ENCODE measurements around the gene CLK3. TPM values are rescaled to one million over a fixed set of nuclear protein-coding genes. Genes with fewer than 3 reads are reported as not detected.
"Not testable (repeated sequence)": the region's sequence is repeated elsewhere in the genome, so short reads cannot be mapped to it uniquely, and the experiment has no call there.

CLK3 gene
- polyA plus RNA-seq, 1 of the 3 experiments (the other 2 are of a cell fraction), result 67.7 TPM

GRCh38 chr15:74595271-74595670, 20.4 kb upstream of the CLK3 start:
- H3K4me2 ChIP-seq, result no peak overlapping the region
- POLR2A ChIA-PET, result no interaction called here

GRCh38 chr15:74596736-74597135, 18.9 kb upstream of the CLK3 start:
- H3K27ac ChIP-seq (ENCODE audit: low read depth in 2 of 2, low read length in 1 of 2); H2AFZ ChIP-seq (ENCODE audit: low read depth); H3K4me3 ChIP-seq (ENCODE audit: low read depth in 2 of 2, low read length in 1 of 2); H3K79me2 ChIP-seq (ENCODE audit: insufficient read depth); H3F3A ChIP-seq (replicated peaks; ENCODE audit: insufficient read depth); H3K4me2 ChIP-seq; DNase-seq; H3K9me3 ChIP-seq; CTCF ChIA-PET; H3K9me2 ChIP-seq; H3K9ac ChIP-seq; H3K27me3 ChIP-seq (ENCODE audit: insufficient read depth); H4K20me1 ChIP-seq (ENCODE audit: insufficient read depth); H3K36me3 ChIP-seq (replicated peaks in 1 of 2; ENCODE audit: control insufficient read depth in 1 of 2, insufficient read depth in 2 of 2, low read length in 1 of 2): not testable (repeated sequence)
- H3K4me1 ChIP-seq (ENCODE audit: control insufficient read depth in 1 of 2, insufficient read depth in 2 of 2, low read depth in 1 of 2, low read length in 1 of 2), result peaks cover 0 to 25% of the 10 kb centered on the region in 2 experiments; a peak in 1 of 4 replicates
- 73% methylated on average over 10 of the region's 11 CpGs for WGBS (ENCODE audit: low lambda C conversion rate)
- POLR2A ChIA-PET, result interaction anchor here (0.6 kb wide), 1 partner anchor 1575 kb away, joined by 3 read pairs; no protein-coding TSS in a partner anchor

More at GRCh38 chr15:74595271-74595670, 20.4 kb upstream of the CLK3 start:
- Histone ChIP-seq H3K9me2 (no peaks in the 10 kb centered on the region), H4K20me1 (ENCODE audit: insufficient read depth) (no peaks in the 10 kb centered on the region), H3K27ac (ENCODE audit: low read depth in 2 of 2, low read length in 1 of 2) (no peak overlapping the region), H3F3A (replicated peaks; ENCODE audit: insufficient read depth) (no peaks in the 10 kb centered on the region), H3K4me3 (ENCODE audit: low read depth in 2 of 2, low read length in 1 of 2) (no peak overlapping the region), H3K9ac (no peak overlapping the region), H3K27me3 (ENCODE audit: insufficient read depth) (no peaks in the 10 kb centered on the region), H3K79me2 (ENCODE audit: insufficient read depth) (no peaks in the 10 kb centered on the region), H2AFZ (ENCODE audit: low read depth) (no peak overlapping the region), H3K9me3 (no peaks in the 10 kb centered on the region), H3K4me1 (ENCODE audit: control insufficient read depth in 1 of 2, insufficient read depth in 2 of 2, low read depth in 1 of 2, low read length in 1 of 2) (peaks cover 0 to 25% of the 10 kb centered on the region in 2 experiments; a peak in 1 of 4 replicates), H3K36me3 (replicated peaks in 1 of 2; ENCODE audit: control insufficient read depth in 1 of 2, insufficient read depth in 2 of 2, low read length in 1 of 2) (peaks cover 0 to 7% of the 10 kb centered on the region in 2 experiments)
- 92% methylated on average over 5 of the region's 5 CpGs for WGBS (ENCODE audit: low lambda C conversion rate)
- no peak for DNase-seq
- no peak for TF ChIP-seq TEAD4 (IDR thresholded peaks at IDR 0.05; ENCODE audit: borderline replicate concordance, insufficient read depth)
- no peak for TF ChIP-seq EP300 (IDR thresholded peaks at IDR 0.05; ENCODE audit: borderline replicate concordance in 1 of 2, low read depth in 1 of 2, low read length in 1 of 2)
- no peak for TF ChIP-seq SIN3A (IDR thresholded peaks at IDR 0.05; ENCODE audit: borderline replicate concordance, low read depth, low read length)
- TF ChIP-seq YY1 (IDR thresholded peaks at IDR 0.05; ENCODE audit: low read depth), result no peak
- no peak for TF ChIP-seq JUND (IDR thresholded peaks at IDR 0.05)
- no peak for TF ChIP-seq GABPA (IDR thresholded peaks at IDR 0.05; ENCODE audit: low read depth)
- TF ChIP-seq USF1 (IDR thresholded peaks at IDR 0.05; ENCODE audit: borderline replicate concordance, low read depth), result no peak
- TF ChIP-seq RFX5 (IDR thresholded peaks at IDR 0.05; ENCODE audit: low read length), result no peak
- TF ChIP-seq NRF1 (IDR thresholded peaks at IDR 0.05; ENCODE audit: low read depth, low read length), result no peak
- no peak for TF ChIP-seq TAF1 (IDR thresholded peaks at IDR 0.05; ENCODE audit: borderline replicate concordance, low read depth, low read length)
- TF ChIP-seq USF2 (IDR thresholded peaks at IDR 0.05; ENCODE audit: borderline replicate concordance, low read depth, low read length), result no peak
- no peak for TF ChIP-seq SMC3 (IDR thresholded peaks at IDR 0.05; ENCODE audit: low read depth, low read length)
- no peak for TF ChIP-seq FOSL2 (IDR thresholded peaks at IDR 0.05; ENCODE audit: borderline replicate concordance, low read depth)
- TF ChIP-seq NFIC (IDR thresholded peaks at IDR 0.05; ENCODE audit: borderline replicate concordance), result no peak
- TF ChIP-seq ZBTB33 (IDR thresholded peaks at IDR 0.05; ENCODE audit: borderline replicate concordance, low read depth), result no peak
- TF ChIP-seq POLR2AphosphoS5 (IDR thresholded peaks at IDR 0.05; ENCODE audit: low read depth, low read length), result no peak
- no peak for TF ChIP-seq TCF12 (IDR thresholded peaks at IDR 0.05)
- CTCF ChIA-PET, result no interaction called here

- Histone ChIP-seq H3K4me1 (ENCODE audit: control insufficient read depth in 1 of 2, insufficient read depth in 2 of 2, low read depth in 1 of 2, low read length in 1 of 2) (peaks cover 0 to 27% of the 10 kb centered on the region in 2 experiments; a peak in 1 of 4 replicates), H3K27ac (ENCODE audit: low read depth in 2 of 2, low read length in 1 of 2) (peak overlapping the region in 1 of 2 experiments; percentile 50; a peak in 1 of 4 replicates)
- DNase-seq; H4K20me1 ChIP-seq (ENCODE audit: insufficient read depth); H3K4me3 ChIP-seq (ENCODE audit: low read depth in 2 of 2, low read length in 1 of 2); H3K9ac ChIP-seq; H3K9me3 ChIP-seq; H2AFZ ChIP-seq (ENCODE audit: low read depth); H3K4me2 ChIP-seq; H3K9me2 ChIP-seq; H3K79me2 ChIP-seq (ENCODE audit: insufficient read depth); H3F3A ChIP-seq (replicated peaks; ENCODE audit: insufficient read depth); H3K27me3 ChIP-seq (ENCODE audit: insufficient read depth); H3K36me3 ChIP-seq (replicated peaks in 1 of 2; ENCODE audit: control insufficient read depth in 1 of 2, insufficient read depth in 2 of 2, low read length in 1 of 2): not testable (repeated sequence)
- ChIA-PET CTCF (interaction anchor here (0.8 kb wide), 1 partner anchor 108 kb away, joined by 3 read pairs; no protein-coding TSS in a partner anchor), POLR2A (interaction anchor here (0.6 to 2.5 kb wide), 2 partner anchors 12 to 1575 kb away, joined by 3 to 25 read pairs; no protein-coding TSS in a partner anchor)
- 97% methylated on average over 11 of the region's 16 CpGs for WGBS (ENCODE audit: low lambda C conversion rate)
Measured at GRCh38 chr15:74597146-74597705, 18.4 kb upstream of the CLK3 start.

All from SK-N-SH (cell line).